Measurements from ENCODE around the gene GRIK5.
A peak's percentile ranks its signal among the peaks of the same experiment; 100 is the strongest.

Gene GRIK5

GRCh38 chr19:42093926-42094325 lies 23.9 kb upstream of the GRIK5 start:
- no peak for DNase-seq (ENCODE audit: low read depth)

- no peak for DNase-seq (ENCODE audit: low read depth)
These were observed 23.5 kb upstream of the GRIK5 start for GRCh38 chr19:42093505-42093904.

- DNase-seq (ENCODE audit: low read depth), result no peak
These were observed 22.3 kb upstream of the GRIK5 start for GRCh38 chr19:42092350-42092749.

- no peak for DNase-seq (ENCODE audit: low read depth)
These were observed 21.7 kb upstream of the GRIK5 start for GRCh38 chr19:42091742-42092141.

- DNase-seq (ENCODE audit: low read depth), result no peak
These were observed 21.3 kb upstream of the GRIK5 start for GRCh38 chr19:42091300-42091699.

- no peak for DNase-seq (ENCODE audit: low read depth)
These were observed 20.7 kb upstream of the GRIK5 start for GRCh38 chr19:42090672-42091071.

GRCh38 chr19:42089772-42090171 lies 19.8 kb upstream of the GRIK5 start:
- DNase-seq (ENCODE audit: low read depth), result no peak

- DNase-seq (ENCODE audit: low read depth), result no peak
These were observed 19.3 kb upstream of the GRIK5 start for GRCh38 chr19:42089191-42089750.

- DNase-seq (ENCODE audit: low read depth), result peak; percentile 60
These were observed 18.6 kb upstream of the GRIK5 start for GRCh38 chr19:42088471-42089190.

- no peak for DNase-seq (ENCODE audit: low read depth)
These were observed 17.0 kb upstream of the GRIK5 start for GRCh38 chr19:42086770-42087550.

- DNase-seq (ENCODE audit: low read depth), result no peak
These were observed 16.3 kb upstream of the GRIK5 start for GRCh38 chr19:42086188-42086736.

GRCh38 chr19:42083537-42083936 lies 13.5 kb upstream of the GRIK5 start:
- DNase-seq (ENCODE audit: low read depth), result no peak

- no peak for DNase-seq (ENCODE audit: low read depth)
These were observed 11.7 kb upstream of the GRIK5 start for GRCh38 chr19:42081584-42082203.

GRCh38 chr19:42080764-42081375 lies 10.9 kb upstream of the GRIK5 start:
- DNase-seq (ENCODE audit: low read depth), result no peak

GRCh38 chr19:42079886-42080763 lies 10.1 kb upstream of the GRIK5 start:
- no peak for DNase-seq (ENCODE audit: low read depth)

GRCh38 chr19:42079276-42079669 lies 9.3 kb upstream of the GRIK5 start:
- DNase-seq (ENCODE audit: low read depth), result no peak

GRCh38 chr19:42078538-42079275 lies 8.7 kb upstream of the GRIK5 start:
- DNase-seq (ENCODE audit: low read depth), result no peak

GRCh38 chr19:42078058-42078457 lies 8.1 kb upstream of the GRIK5 start:
- no peak for DNase-seq (ENCODE audit: low read depth)

GRCh38 chr19:42076380-42076944 lies 6.5 kb upstream of the GRIK5 start:
- no peak for DNase-seq (ENCODE audit: low read depth)

All from non-pigmented ciliary epithelial cell (primary cell).